Activated CD4-positive, alpha-beta T cell treated with anti-CD3 and anti-CD28 coated beads, Interleukin-2, amount 50 U/mL, for 16 hours (primary cell): ENCODE results near the gene ZNF239.
"Not testable (repeated sequence)": the region's sequence is repeated elsewhere in the genome, so short reads cannot be mapped to it uniquely, and the experiment has no call there.

Experiments used
- DNase-seq: peaks from one replicate; pipeline ENCODE4 v3.0.0-alpha.2; 2020

The ZNF239 gene

GRCh38 chr10:43574001-43574892 is at the start of gene ZNF239:
Gene ZNF239 (minus strand): TSS chr10:43574616. CDS start chr10:43558079, 16,537 bp downstream.
- DNase-seq = peak; percentile 72

GRCh38 chr10:43623351-43623750 is 48.9 kb upstream of the ZNF239 start:
- no peak for DNase-seq

- no peak for DNase-seq
Observed at GRCh38 chr10:43622038-43622437, 47.6 kb upstream of the ZNF239 start.

GRCh38 chr10:43619368-43619767 is 45.0 kb upstream of the ZNF239 start:
- no peak for DNase-seq

- DNase-seq = no peak
Observed at GRCh38 chr10:43616697-43617370, 42.4 kb upstream of the ZNF239 start.

- no peak for DNase-seq
Observed at GRCh38 chr10:43610636-43611035, 36.2 kb upstream of the ZNF239 start.

- no peak for DNase-seq
Observed at GRCh38 chr10:43607199-43607573, 32.8 kb upstream of the ZNF239 start.

GRCh38 chr10:43606323-43607198 is 32.1 kb upstream of the ZNF239 start, which contains the start of gene ZNF485:
Gene ZNF485 (plus strand): TSS chr10:43606438. CDS start chr10:43607051, 613 bp downstream.
- DNase-seq = peak; percentile 58

- no peak for DNase-seq
Observed at GRCh38 chr10:43605850-43606322, 31.5 kb upstream of the ZNF239 start.

GRCh38 chr10:43601576-43601975 is 27.2 kb upstream of the ZNF239 start:
- DNase-seq = not testable (repeated sequence)

- DNase-seq = no peak
Observed at GRCh38 chr10:43599333-43599732, 24.9 kb upstream of the ZNF239 start.

- no peak for DNase-seq
Observed at GRCh38 chr10:43598446-43598845, 24.0 kb upstream of the ZNF239 start.

- no peak for DNase-seq
Observed at GRCh38 chr10:43596546-43596945, 22.1 kb upstream of the ZNF239 start.

- peak; percentile 64 for DNase-seq
Observed at GRCh38 chr10:43595739-43596298, 21.4 kb upstream of the ZNF239 start.

GRCh38 chr10:43594944-43595589 is 20.7 kb upstream of the ZNF239 start:
- peak; percentile 73 for DNase-seq

GRCh38 chr10:43591303-43591904 is 17.0 kb upstream of the ZNF239 start:
- DNase-seq = no peak

GRCh38 chr10:43586730-43587115 is 12.3 kb upstream of the ZNF239 start:
- not testable (repeated sequence) for DNase-seq

GRCh38 chr10:43585981-43586729 is 11.7 kb upstream of the ZNF239 start:
- DNase-seq = no peak

GRCh38 chr10:43585046-43585445 is 10.6 kb upstream of the ZNF239 start:
- no peak for DNase-seq

GRCh38 chr10:43584051-43584450 is 9.6 kb upstream of the ZNF239 start:
- no peak for DNase-seq

GRCh38 chr10:43576580-43576979 is 2.2 kb upstream of the ZNF239 start:
- DNase-seq = no peak
